Endodermal cell (in vitro differentiated cells): ENCODE data around the gene SH2D3C. TPM values are rescaled to one million over a fixed set of nuclear protein-coding genes. Genes with fewer than 3 reads are reported as not detected.
A peak's percentile ranks its signal among the peaks of the same experiment; 100 is the strongest.

Experiments used
- DNase-seq: peaks from one replicate; pipeline ENCODE4 v3.0.0-alpha.2; 2017
- H3K27ac ChIP-seq: 2 replicates; pipeline ENCODE4 v1.5.1; 2013; ENCODE audit warnings: mild to moderate bottlenecking, low read depth, low read length, moderate library complexity
- H3K27me3 ChIP-seq: 2 replicates; pipeline ENCODE4 v1.6.1; 2013; ENCODE audit warnings: mild to moderate bottlenecking, low read length, moderate library complexity; ENCODE audit not compliant: insufficient read depth, control insufficient read depth, poor library complexity, severe bottlenecking
- H3K36me3 ChIP-seq: 2 replicates; pipeline ENCODE4 v1.7.0; 2013; ENCODE audit warnings: mild to moderate bottlenecking, low read length, moderate library complexity; ENCODE audit not compliant: control insufficient read depth, insufficient read depth
- H3K4me1 ChIP-seq: one replicate; pipeline ENCODE4 v1.7.0; 2013; ENCODE audit warnings: low read length; ENCODE audit not compliant: control insufficient read depth, insufficient read depth
- H3K4me3 ChIP-seq: 2 replicates; pipeline ENCODE4 v1.5.1; 2013; ENCODE audit warnings: mild to moderate bottlenecking, low read length, moderate library complexity
- H3K9ac ChIP-seq: 2 replicates; pipeline ENCODE4 v1.6.1; 2013; ENCODE audit warnings: mild to moderate bottlenecking, low read length, moderate library complexity; ENCODE audit not compliant: poor library complexity, severe bottlenecking; ENCODE audit errors: extremely low read depth
- H3K9me3 ChIP-seq: 2 replicates; pipeline ENCODE4 v1.6.1; 2013; ENCODE audit warnings: mild to moderate bottlenecking, low read length, moderate library complexity; ENCODE audit not compliant: control insufficient read depth
- H3K27ac Mint-ChIP-seq: 2 replicates; pipeline ENCODE4 v1.8.0; 2020; ENCODE audit warnings: mixed read lengths
- H3K27me3 Mint-ChIP-seq: 2 replicates; pipeline ENCODE4 v1.8.0; 2021; ENCODE audit warnings: mild to moderate bottlenecking, mixed read lengths; ENCODE audit not compliant: insufficient read depth
- H3K36me3 Mint-ChIP-seq: 2 replicates; pipeline ENCODE4 v1.8.0; 2020; ENCODE audit warnings: low read depth, mixed read lengths
- H3K4me1 Mint-ChIP-seq: 2 replicates; pipeline ENCODE4 v1.8.0; 2020; ENCODE audit warnings: mixed read lengths
- H3K4me3 Mint-ChIP-seq: 2 replicates; pipeline ENCODE4 v1.8.0; 2020; ENCODE audit warnings: mild to moderate bottlenecking, moderate library complexity, mixed read lengths
- H3K9me3 Mint-ChIP-seq: 2 replicates; pipeline ENCODE4 v1.8.0; 2020; ENCODE audit warnings: mild to moderate bottlenecking, mixed read lengths
- CTCF ChIP-seq: fragments of 200-600 bp; sonication (generic); conservative IDR thresholded peaks from 2 replicates; pipeline ENCODE4 v1.5.0; 2021; ENCODE audit warnings: antibody characterized with exemption, mild to moderate bottlenecking
- WGBS, 2 experiments: methylation state at CpG; one replicate each; pipeline versions ENCODE4 v1.1.5 to v1.1.7; 2013; ENCODE audit warnings: missing lambda C conversion rate in 2 of 2, mixed read lengths in 1 of 2; ENCODE audit not compliant: insufficient coverage in 1 of 2, insufficient read length in 1 of 2; 5-methylcytosine and 5-hydroxymethylcytosine counted together
- total RNA-seq, 2 donors: library from RNA; stranded (reverse); fragmentation: NEBNext Ultra II Directional in 1 of 2; extraction: Animal tissue kit (Norgen Biotek cat#: 25700) in 1 of 2; gene quantifications; 2 replicates in 1 of 2; 3 replicates in 1 of 2; pipeline ENCODE4 v1.2.1, GENCODE V29; 2021

The SH2D3C gene
- total RNA-seq, 2 donors from 2014 or later, result 0.77 to 1.4 TPM

- no peaks in the 10 kb centered on the region for H3K9me3 ChIP-seq
- DNase-seq, result no peak
- H3K36me3 ChIP-seq, result peaks cover 10% of the 10 kb centered on the region
- no peak overlapping the region for H3K27ac ChIP-seq
- Mint-ChIP-seq H3K4me3 (peak overlapping the region; percentile 97), H3K36me3 (peaks cover 7% of the 10 kb centered on the region), H3K27ac (peak overlapping the region; percentile 97), H3K9me3 (no peaks in the 10 kb centered on the region), H3K27me3 (peaks cover 2% of the 10 kb centered on the region), H3K4me1 (peaks cover 5% of the 10 kb centered on the region)
- H3K4me3 ChIP-seq, result peak overlapping the region; percentile 79
- H3K4me1 ChIP-seq, result peaks cover 13% of the 10 kb centered on the region
- H3K27me3 ChIP-seq, result no peaks in the 10 kb centered on the region
- WGBS, 2 experiments, result 20 to 33% methylated on average over 2 to 9 of the region's 10 CpGs
- H3K9ac ChIP-seq, result no peak overlapping the region
- peak; percentile 69 for TF ChIP-seq CTCF
These were observed 23.6 kb upstream of the SH2D3C start for GRCh38 chr9:127801955-127802575.

- no peaks in the 10 kb centered on the region for H3K9me3 ChIP-seq
- peaks cover 13% of the 10 kb centered on the region for H3K36me3 ChIP-seq
- no peak for TF ChIP-seq CTCF
- Mint-ChIP-seq H3K4me1 (peaks cover 5% of the 10 kb centered on the region), H3K27me3 (peaks cover 2% of the 10 kb centered on the region), H3K9me3 (no peaks in the 10 kb centered on the region), H3K36me3 (peaks cover 7% of the 10 kb centered on the region), H3K4me3 (no peak overlapping the region), H3K27ac (no peak overlapping the region)
- H3K4me3 ChIP-seq, result no peak overlapping the region
- no peak overlapping the region for H3K27ac ChIP-seq
- no peak for DNase-seq
- no peaks in the 10 kb centered on the region for H3K27me3 ChIP-seq
- WGBS, 2 experiments, result 94% methylated on average over 8 to 11 of the region's 11 CpGs
- H3K9ac ChIP-seq, result no peak overlapping the region
- H3K4me1 ChIP-seq, result peaks cover 5% of the 10 kb centered on the region
These were observed 18.4 kb upstream of the SH2D3C start for GRCh38 chr9:127796852-127797370.

GRCh38 chr9:127796225-127796813 lies 17.9 kb upstream of the SH2D3C start:
- no peaks in the 10 kb centered on the region for H3K9me3 Mint-ChIP-seq
- no peak for DNase-seq
- no peak overlapping the region for H3K4me3 ChIP-seq
- H3K36me3 Mint-ChIP-seq, result peaks cover 9% of the 10 kb centered on the region
- no peak overlapping the region for H3K27ac Mint-ChIP-seq
- H3K9me3 ChIP-seq, result no peaks in the 10 kb centered on the region
- no peak for TF ChIP-seq CTCF
- H3K4me1 Mint-ChIP-seq, result peaks cover 5% of the 10 kb centered on the region
- peaks cover 5% of the 10 kb centered on the region for H3K4me1 ChIP-seq
- WGBS, 2 experiments, result 83 to 93% methylated on average over 5 to 8 of the region's 8 CpGs
- peaks cover 18% of the 10 kb centered on the region for H3K36me3 ChIP-seq
- H3K27ac ChIP-seq, result no peak overlapping the region
- no peak overlapping the region for H3K9ac ChIP-seq
- H3K27me3 ChIP-seq, result no peaks in the 10 kb centered on the region
- peaks cover 2% of the 10 kb centered on the region for H3K27me3 Mint-ChIP-seq
- H3K4me3 Mint-ChIP-seq, result no peak overlapping the region
